HEK293 (cell line): ENCODE data around the gene GSAP.

Experiments used
- CTCF ChIP-seq: fragments of 450-650 bp; formaldehyde crosslinking; IDR thresholded peaks from 2 replicates; pipeline ENCODE4 v1.5.1; 2016; ENCODE audit warnings: missing biosample characterization, missing genetic modification characterization
- YY1 ChIP-seq: fragments of 450-650 bp; formaldehyde crosslinking; IDR thresholded peaks from 2 replicates; pipeline ENCODE4 v1.5.1; 2018; ENCODE audit warnings: missing biosample characterization, missing genetic modification characterization
- ZNF121 ChIP-seq: fragments of 450-650 bp; formaldehyde crosslinking; IDR thresholded peaks from 2 replicates; pipeline ENCODE4 v1.5.1; 2016; ENCODE audit warnings: missing biosample characterization, missing genetic modification characterization
- ZNF2 ChIP-seq: fragments of 450-650 bp; formaldehyde crosslinking; IDR thresholded peaks from 2 replicates; pipeline ENCODE4 v1.5.1; 2016; ENCODE audit warnings: missing biosample characterization, missing genetic modification characterization
- ZNF274 ChIP-seq, 2 experiments: fragments of 200-500 bp in 1 of 2; fragments of 450-650 bp in 1 of 2; sonication (Bioruptor generic) in 1 of 2; formaldehyde crosslinking in 1 of 2; IDR thresholded peaks; 2 replicates each; pipeline versions ENCODE4 v1.5.1 to v1.6.1; 2014 to 2016; ENCODE audit warnings: borderline replicate concordance in 1 of 2, inconsistent platforms in 1 of 2, low read length in 1 of 2, missing biosample characterization in 1 of 2, missing genetic modification characterization in 1 of 2
- ZNF449 ChIP-seq: fragments of 450-650 bp; formaldehyde crosslinking; IDR thresholded peaks from 2 replicates; pipeline ENCODE4 v1.5.1; 2017; ENCODE audit warnings: missing biosample characterization, mild to moderate bottlenecking, missing genetic modification characterization, moderate library complexity
- ZNF530 ChIP-seq: fragments of 450-650 bp; formaldehyde crosslinking; IDR thresholded peaks from 2 replicates; pipeline ENCODE4 v1.5.1; 2016; ENCODE audit warnings: low read depth, missing biosample characterization, missing genetic modification characterization
- ZNF561 ChIP-seq: fragments of 450-650 bp; IDR thresholded peaks from 2 replicates; pipeline ENCODE4 v1.5.1; 2018; ENCODE audit warnings: missing biosample characterization, missing genetic modification characterization, borderline replicate concordance
- TF ChIP-seq, protein P1 (sequence below): fragments of 450-650 bp; formaldehyde crosslinking; IDR thresholded peaks from 2 replicates; pipeline ENCODE4 v1.5.1; 2017; ENCODE audit warnings: missing biosample characterization, missing genetic modification characterization
- TF ChIP-seq, protein P2 (sequence below): fragments of 450-650 bp; formaldehyde crosslinking; conservative IDR thresholded peaks from 2 replicates; pipeline ENCODE4 v1.5.1; 2016; ENCODE audit warnings: low read depth, missing biosample characterization, missing genetic modification characterization

DNA sequence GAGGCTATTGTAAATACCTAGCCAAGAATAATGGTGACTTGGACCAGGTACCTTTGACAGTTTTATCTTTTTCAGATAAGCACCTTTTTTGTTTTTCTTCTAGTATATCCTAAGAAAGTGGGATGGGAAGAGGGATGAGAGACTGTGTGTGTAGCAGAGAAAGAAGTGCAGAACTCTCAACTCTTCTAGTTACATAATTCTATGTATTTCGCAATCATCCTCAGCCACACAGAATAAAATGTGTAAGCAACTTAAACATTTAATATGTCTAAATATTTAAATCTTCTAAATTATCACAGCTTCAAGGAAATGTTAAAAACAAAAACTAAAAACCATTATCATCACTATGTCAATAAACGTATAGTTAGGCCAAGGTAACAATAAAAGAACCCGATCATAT is 42.6 kb upstream of the GSAP start:
- no peak for TF ChIP-seq ZNF121 (tag by site-specific recombination)
- no peak for TF ChIP-seq ZNF561 (tag by site-specific recombination)
- no peak for TF ChIP-seq ZNF2
- no peak for TF ChIP-seq CTCF (tag by site-specific recombination)
- TF ChIP-seq, protein P1, sequence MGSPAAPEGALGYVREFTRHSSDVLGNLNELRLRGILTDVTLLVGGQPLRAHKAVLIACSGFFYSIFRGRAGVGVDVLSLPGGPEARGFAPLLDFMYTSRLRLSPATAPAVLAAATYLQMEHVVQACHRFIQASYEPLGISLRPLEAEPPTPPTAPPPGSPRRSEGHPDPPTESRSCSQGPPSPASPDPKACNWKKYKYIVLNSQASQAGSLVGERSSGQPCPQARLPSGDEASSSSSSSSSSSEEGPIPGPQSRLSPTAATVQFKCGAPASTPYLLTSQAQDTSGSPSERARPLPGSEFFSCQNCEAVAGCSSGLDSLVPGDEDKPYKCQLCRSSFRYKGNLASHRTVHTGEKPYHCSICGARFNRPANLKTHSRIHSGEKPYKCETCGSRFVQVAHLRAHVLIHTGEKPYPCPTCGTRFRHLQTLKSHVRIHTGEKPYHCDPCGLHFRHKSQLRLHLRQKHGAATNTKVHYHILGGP (tag by site-specific recombination) = no peak
- TF ChIP-seq YY1 (tag by site-specific recombination) = no peak
- no peak for TF ChIP-seq ZNF274 (IDR thresholded peaks at IDR 0.05; ENCODE audit: low read length)
- TF ChIP-seq ZNF274 (tag by site-specific recombination; IDR thresholded peaks at IDR 0.05; ENCODE audit: borderline replicate concordance) = no peak
- TF ChIP-seq, protein P2, sequence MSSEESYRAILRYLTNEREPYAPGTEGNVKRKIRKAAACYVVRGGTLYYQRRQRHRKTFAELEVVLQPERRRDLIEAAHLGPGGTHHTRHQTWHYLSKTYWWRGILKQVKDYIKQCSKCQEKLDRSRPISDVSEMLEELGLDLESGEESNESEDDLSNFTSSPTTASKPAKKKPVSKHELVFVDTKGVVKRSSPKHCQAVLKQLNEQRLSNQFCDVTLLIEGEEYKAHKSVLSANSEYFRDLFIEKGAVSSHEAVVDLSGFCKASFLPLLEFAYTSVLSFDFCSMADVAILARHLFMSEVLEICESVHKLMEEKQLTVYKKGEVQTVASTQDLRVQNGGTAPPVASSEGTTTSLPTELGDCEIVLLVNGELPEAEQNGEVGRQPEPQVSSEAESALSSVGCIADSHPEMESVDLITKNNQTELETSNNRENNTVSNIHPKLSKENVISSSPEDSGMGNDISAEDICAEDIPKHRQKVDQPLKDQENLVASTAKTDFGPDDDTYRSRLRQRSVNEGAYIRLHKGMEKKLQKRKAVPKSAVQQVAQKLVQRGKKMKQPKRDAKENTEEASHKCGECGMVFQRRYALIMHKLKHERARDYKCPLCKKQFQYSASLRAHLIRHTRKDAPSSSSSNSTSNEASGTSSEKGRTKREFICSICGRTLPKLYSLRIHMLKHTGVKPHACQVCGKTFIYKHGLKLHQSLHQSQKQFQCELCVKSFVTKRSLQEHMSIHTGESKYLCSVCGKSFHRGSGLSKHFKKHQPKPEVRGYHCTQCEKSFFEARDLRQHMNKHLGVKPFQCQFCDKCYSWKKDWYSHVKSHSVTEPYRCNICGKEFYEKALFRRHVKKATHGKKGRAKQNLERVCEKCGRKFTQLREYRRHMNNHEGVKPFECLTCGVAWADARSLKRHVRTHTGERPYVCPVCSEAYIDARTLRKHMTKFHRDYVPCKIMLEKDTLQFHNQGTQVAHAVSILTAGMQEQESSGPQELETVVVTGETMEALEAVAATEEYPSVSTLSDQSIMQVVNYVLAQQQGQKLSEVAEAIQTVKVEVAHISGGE (tag by site-specific recombination) = no peak
- TF ChIP-seq ZNF449 (tag by site-specific recombination) = no peak
- no peak for TF ChIP-seq ZNF530
